Ovary (tissue), 9 donors: Measurements from ENCODE around the gene TNFSF9. TPM values are rescaled to one million over a fixed set of nuclear protein-coding genes. Genes with fewer than 3 reads are reported as not detected.

Source experiments
- DNase-seq, 5 donors: peaks; one replicate each; pipeline ENCODE4 v3.0.0-alpha.2; 2019 to 2020
- H3K27ac ChIP-seq, 2 donors: fragments of 200-600 bp; one replicate each; pipeline versions ENCODE4 v1.5.1 to v1.8.0; 2019 to 2022
- H3K27me3 ChIP-seq: fragments of 200-600 bp; one replicate; pipeline ENCODE4 v1.8.0; 2022
- H3K36me3 ChIP-seq: fragments of 200-600 bp; sonication (generic); one replicate; pipeline ENCODE4 v1.5.1; 2019
- H3K4me1 ChIP-seq: one replicate; pipeline ENCODE4 v1.8.1; 2013; ENCODE audit warnings: mild to moderate bottlenecking, moderate library complexity; ENCODE audit not compliant: insufficient read depth
- H3K4me3 ChIP-seq: fragments of 200-600 bp; sonication (generic); one replicate; pipeline ENCODE4 v1.5.1; 2017
- H3K9me3 ChIP-seq, 2 donors: fragments of 200-600 bp in 1 of 2; sonication (generic) in 1 of 2; one replicate each; pipeline versions ENCODE4 v1.5.1 to v1.8.1; 2013 to 2019; ENCODE audit warnings: mild to moderate bottlenecking in 1 of 2, moderate library complexity in 1 of 2
- EP300 ChIP-seq: sonication (generic); formaldehyde crosslinking; IDR thresholded peaks from one replicate; pipeline ENCODE4 v1.6.1; 2017; ENCODE audit warnings: antibody characterized with exemption
- POLR2A ChIP-seq: fragments of 450-650 bp; IDR thresholded peaks from one replicate; pipeline ENCODE4 v1.6.1; 2017; ENCODE audit warnings: antibody characterized with exemption, mild to moderate bottlenecking, moderate library complexity
- WGBS, 3 donors: extraction: QIAGEN DNeasy Blood & Tissue Kit in 1 of 3; methylation state at CpG; one replicate each; pipeline versions ENCODE4 v1.1.5 to v1.1.7; 2013 to 2017; 5-methylcytosine and 5-hydroxymethylcytosine counted together
- intact Hi-C, 4 donors: fragments of 100-400 bp; cut with DNase I; formaldehyde crosslinking; loops; one replicate each; pipeline versions ENCODE4 v1.11.0 to v1.15.1; 2022 to 2023
- polyA plus RNA-seq, 2 donors: library from polyadenylated mRNA; stranded (reverse); fragments of 200-250 nt in 1 of 2; fragments of 350-450 nt in 1 of 2; fragmentation: Illumina TruSeq in 1 of 2; extraction: RNeasy Lipid Tissue Mini Kit (QIAGEN cat#74804) in 1 of 2; gene quantifications; one replicate each; pipeline ENCODE4 v1.2.3, GENCODE V29; 2013 to 2014
- total RNA-seq, 7 donors: library from RNA; depleted of rRNA in 2 of 7; stranded (reverse); fragments of >200 nt in 2 of 7; fragmentation: NEBNext Ultra II Directional in 3 of 7; extraction: Animal tissue kit (Norgen Biotek cat#: 25700) in 3 of 7; gene quantifications; one replicate each; pipeline versions ENCODE4 v1.1.0 to v1.2.4, GENCODE V29; 2016 to 2023
- TF ChIP-seq, protein P1 (sequence below), 3 donors: fragments of 450-650 bp in 2 of 3; fragments of 200-600 bp in 1 of 3; IDR thresholded peaks; one replicate each; pipeline versions ENCODE4 v1.5.1 to v1.8.0; 2016 to 2022; ENCODE audit warnings: antibody characterized with exemption in 3 of 3, mild to moderate bottlenecking in 1 of 3
- donor health status: DM: no; HTN: no; CAD: no; lungs with moderate emphysema.
- donor health status: DM: no; HTN: no; CAD: no.
- donor health status: Bipolar disorder and iron deficiency.
- donor health status: DM: yes; HTN: yes; CAD: no.
- donor health status: DM: no; HTN: no; CAD: no.
- donor health status: DM: yes; HTN: yes; CAD: no.

TNFSF9 gene
- total and polyA plus RNA-seq, 9 donors: 0.10 to 1.1 (median 0.22) TPM; not detected in 1

DNA sequence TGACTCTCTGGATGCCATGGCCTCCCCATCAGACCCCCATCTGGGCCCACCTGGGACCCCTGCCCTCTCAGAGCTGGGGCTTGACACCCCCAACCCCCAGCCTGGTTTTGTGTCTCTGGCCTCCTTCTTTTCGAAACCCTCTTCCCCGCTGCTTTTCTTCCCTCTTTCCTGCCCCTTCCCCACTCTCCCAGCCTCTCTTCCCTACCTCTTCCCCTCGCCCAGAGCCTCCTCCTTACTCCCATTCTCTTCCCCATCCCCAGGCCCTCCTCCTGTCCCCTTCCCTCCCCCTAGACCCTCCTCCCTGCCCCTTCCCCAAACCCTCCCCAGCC, 2.1 kb downstream of the TNFSF9 start:
- peaks cover 6% of the 10 kb centered on the region for H3K4me1 ChIP-seq
- WGBS, 3 donors: 38 to 55% (median 43%) methylated on average over 3 of the region's 3 CpGs
- no peak for DNase-seq
- H3K4me3 ChIP-seq: no peak overlapping the region
- H3K27me3 ChIP-seq: no peaks in the 10 kb centered on the region
- H3K9me3 ChIP-seq: peaks cover 0 to 3% of the 10 kb centered on the region in 2 donors
- TF ChIP-seq POLR2A (no peak), EP300 (no peak)
- TF ChIP-seq, protein P1, sequence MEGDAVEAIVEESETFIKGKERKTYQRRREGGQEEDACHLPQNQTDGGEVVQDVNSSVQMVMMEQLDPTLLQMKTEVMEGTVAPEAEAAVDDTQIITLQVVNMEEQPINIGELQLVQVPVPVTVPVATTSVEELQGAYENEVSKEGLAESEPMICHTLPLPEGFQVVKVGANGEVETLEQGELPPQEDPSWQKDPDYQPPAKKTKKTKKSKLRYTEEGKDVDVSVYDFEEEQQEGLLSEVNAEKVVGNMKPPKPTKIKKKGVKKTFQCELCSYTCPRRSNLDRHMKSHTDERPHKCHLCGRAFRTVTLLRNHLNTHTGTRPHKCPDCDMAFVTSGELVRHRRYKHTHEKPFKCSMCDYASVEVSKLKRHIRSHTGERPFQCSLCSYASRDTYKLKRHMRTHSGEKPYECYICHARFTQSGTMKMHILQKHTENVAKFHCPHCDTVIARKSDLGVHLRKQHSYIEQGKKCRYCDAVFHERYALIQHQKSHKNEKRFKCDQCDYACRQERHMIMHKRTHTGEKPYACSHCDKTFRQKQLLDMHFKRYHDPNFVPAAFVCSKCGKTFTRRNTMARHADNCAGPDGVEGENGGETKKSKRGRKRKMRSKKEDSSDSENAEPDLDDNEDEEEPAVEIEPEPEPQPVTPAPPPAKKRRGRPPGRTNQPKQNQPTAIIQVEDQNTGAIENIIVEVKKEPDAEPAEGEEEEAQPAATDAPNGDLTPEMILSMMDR (IDR thresholded peaks at IDR 0.05): no peak
- no peak overlapping the region for H3K27ac ChIP-seq
- intact Hi-C loops: no loop called here
- no peaks in the 10 kb centered on the region for H3K36me3 ChIP-seq

DNA sequence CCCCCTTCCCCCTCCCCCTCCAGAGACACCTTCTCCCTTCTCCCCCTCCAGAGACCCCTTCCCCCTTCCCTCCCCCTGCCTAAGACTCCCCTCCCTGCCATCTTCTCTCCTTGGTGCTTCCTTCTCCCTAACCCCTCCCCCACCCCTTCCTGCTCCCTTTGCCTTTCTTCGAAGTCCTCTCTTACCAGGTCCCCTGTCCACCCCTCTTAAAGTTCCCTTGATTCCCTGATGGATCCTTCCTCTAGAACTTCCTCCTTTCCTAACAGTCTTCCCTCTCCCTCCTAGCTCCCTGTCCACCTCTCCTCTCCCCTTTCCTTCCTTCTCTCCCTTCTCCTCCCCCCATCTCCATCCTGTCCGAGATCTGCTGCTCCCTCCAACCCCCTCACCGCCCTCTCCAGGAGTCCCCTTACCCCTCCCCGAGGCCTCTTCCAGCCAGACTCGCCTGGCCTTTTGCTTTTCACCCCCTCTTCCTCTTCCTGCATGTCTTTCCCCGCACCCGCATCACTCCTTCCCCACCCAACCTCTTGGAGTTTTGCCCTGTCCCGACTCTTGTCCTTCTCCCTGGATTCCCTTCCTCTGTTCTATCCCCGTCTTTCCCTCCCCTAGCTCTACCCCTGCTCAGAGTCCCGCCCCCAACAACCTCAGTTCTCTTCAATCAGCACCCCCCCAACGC, 3.1 kb downstream of the TNFSF9 start:
- peaks cover 0 to 3% of the 10 kb centered on the region in 2 donors for H3K9me3 ChIP-seq
- DNase-seq: no peak
- no peaks in the 10 kb centered on the region for H3K27me3 ChIP-seq
- 11 to 17% (median 15%) methylated on average over 11 of the region's 11 CpGs for WGBS, 3 donors
- H3K4me1 ChIP-seq: peaks cover 6% of the 10 kb centered on the region
- H3K36me3 ChIP-seq: no peaks in the 10 kb centered on the region
- no peak overlapping the region for H3K27ac ChIP-seq
- TF ChIP-seq, protein P1 (IDR thresholded peaks at IDR 0.05): no peak
- TF ChIP-seq EP300 (no peak), POLR2A (no peak)
- intact Hi-C loops: no loop called here
- no peak overlapping the region for H3K4me3 ChIP-seq

- Histone ChIP-seq H3K36me3 (no peaks in the 10 kb centered on the region), H3K27ac (no peak overlapping the region), H3K4me3 (no peak overlapping the region), H3K4me1 (peaks cover 6% of the 10 kb centered on the region), H3K9me3 (peaks cover 0 to 3% of the 10 kb centered on the region in 2 donors), H3K27me3 (no peaks in the 10 kb centered on the region)
- 43 to 56% (median 53%) methylated on average over 26 to 40 of the region's 40 CpGs for WGBS, 3 donors
- intact Hi-C loops: no loop called here
- DNase-seq: no peak
- TF ChIP-seq EP300 (no peak), POLR2A (no peak)
- TF ChIP-seq, protein P1 (IDR thresholded peaks at IDR 0.05): no peak
These were observed 3.7 kb downstream of the TNFSF9 start for GRCh38 chr19:6534451-6535093.

GRCh38 chr19:6535558-6536137, 4.8 kb downstream of the TNFSF9 start:
- DNase-seq: no peak
- intact Hi-C loops: no loop called here
- TF ChIP-seq EP300: no peak
- TF ChIP-seq, protein P1 (IDR thresholded peaks at IDR 0.05): no peak
- no peak for TF ChIP-seq POLR2A
- Histone ChIP-seq H3K4me1 (peaks cover 6% of the 10 kb centered on the region), H3K4me3 (no peak overlapping the region), H3K36me3 (no peaks in the 10 kb centered on the region), H3K27me3 (no peaks in the 10 kb centered on the region), H3K27ac (no peak overlapping the region), H3K9me3 (peaks cover 0 to 3% of the 10 kb centered on the region in 2 donors)
- WGBS, 3 donors: 89 to 92% (median 90%) methylated on average over 10 of the region's 10 CpGs
